HUDEP-2 (cell line): ENCODE measurements around the gene PLEKHA6.
"Not testable (repeated sequence)": the region's sequence is repeated elsewhere in the genome, so short reads cannot be mapped to it uniquely, and the experiment has no call there.

ENCODE experiments used
- DNase-seq, 76 experiments: peaks; one replicate each; lab custom pipeline; 2025; ENCODE audit not compliant: unreplicated experiment in 76 of 76; lab: John Stamatoyannopoulos, UW

Gene PLEKHA6

GRCh38 chr1:204250428-204251030 lies 109.2 kb downstream of the PLEKHA6 start:
- DNase-seq, result no peak

- no peak for DNase-seq
These were observed 109.8 kb downstream of the PLEKHA6 start for GRCh38 chr1:204249736-204250427.

- no peak for DNase-seq
These were observed 110.8 kb downstream of the PLEKHA6 start for GRCh38 chr1:204248954-204249353.

GRCh38 chr1:204246876-204247275 lies 112.9 kb downstream of the PLEKHA6 start:
- no peak for DNase-seq

GRCh38 chr1:204242920-204243319 lies 116.8 kb downstream of the PLEKHA6 start:
- DNase-seq, result no peak

GRCh38 chr1:204241914-204242313 lies 117.8 kb downstream of the PLEKHA6 start:
- DNase-seq, result no peak

GRCh38 chr1:204241050-204241449 lies 118.7 kb downstream of the PLEKHA6 start:
- no peak for DNase-seq

- no peak for DNase-seq
These were observed 119.5 kb downstream of the PLEKHA6 start for GRCh38 chr1:204240233-204240632.

- not testable (repeated sequence) for DNase-seq
These were observed 120.3 kb downstream of the PLEKHA6 start for GRCh38 chr1:204239401-204239800.

GRCh38 chr1:204238520-204238919 lies 121.2 kb downstream of the PLEKHA6 start:
- peak in 5 of 76 experiments; percentile 4 to 38 (median 17) for DNase-seq

- not testable (repeated sequence) for DNase-seq
These were observed 122.2 kb downstream of the PLEKHA6 start for GRCh38 chr1:204237515-204237914.

- no peak for DNase-seq
These were observed 127.2 kb downstream of the PLEKHA6 start for GRCh38 chr1:204232526-204232925.

GRCh38 chr1:204230211-204230610 lies 129.5 kb downstream of the PLEKHA6 start:
- no peak for DNase-seq

GRCh38 chr1:204228896-204229295 lies 130.8 kb downstream of the PLEKHA6 start:
- peak in 4 of 76 experiments; percentile 4 to 22 (median 18) for DNase-seq

GRCh38 chr1:204227996-204228785 lies 131.5 kb downstream of the PLEKHA6 start:
- DNase-seq, result no peak

GRCh38 chr1:204227351-204227750 lies 132.4 kb downstream of the PLEKHA6 start:
- DNase-seq, result peak in 27 of 76 experiments; percentile 6 to 60 (median 18)

- DNase-seq, result no peak
These were observed 133.6 kb downstream of the PLEKHA6 start for GRCh38 chr1:204225841-204226735.

GRCh38 chr1:204224655-204225054 lies 135.1 kb downstream of the PLEKHA6 start:
- DNase-seq, result no peak

GRCh38 chr1:204223129-204223860 lies 136.4 kb downstream of the PLEKHA6 start:
- no peak for DNase-seq

GRCh38 chr1:204222764-204223055 lies 137.0 kb downstream of the PLEKHA6 start:
- no peak for DNase-seq
